GM13977 (cell line): Measurements from ENCODE around the gene THRB.
A peak's percentile ranks its signal among the peaks of the same experiment; 100 is the strongest.

Source experiments
- DNase-seq: peaks from one replicate; pipeline ENCODE4 v3.0.0; 2012; ENCODE audit warnings: low spot score
- CTCF ChIP-seq: IDR thresholded peaks from 2 replicates; pipeline ENCODE4 v1.5.1; 2012; ENCODE audit warnings: mild to moderate bottlenecking, control low read depth; ENCODE audit not compliant: insufficient read depth; ENCODE audit errors: extremely low read depth, missing control alignments
- in situ Hi-C: fragments of 300-500 bp; cut with MboI; formaldehyde crosslinking; loops from one replicate; pipeline ENCODE4 v1.12.0; 2022; ENCODE audit warnings: low sequenced_read_pairs, low pct_unique_long_range_greater_than_20kb, mixed read lengths, inconsistent platforms; ENCODE audit not compliant: unreplicated experiment

The THRB gene

DNA sequence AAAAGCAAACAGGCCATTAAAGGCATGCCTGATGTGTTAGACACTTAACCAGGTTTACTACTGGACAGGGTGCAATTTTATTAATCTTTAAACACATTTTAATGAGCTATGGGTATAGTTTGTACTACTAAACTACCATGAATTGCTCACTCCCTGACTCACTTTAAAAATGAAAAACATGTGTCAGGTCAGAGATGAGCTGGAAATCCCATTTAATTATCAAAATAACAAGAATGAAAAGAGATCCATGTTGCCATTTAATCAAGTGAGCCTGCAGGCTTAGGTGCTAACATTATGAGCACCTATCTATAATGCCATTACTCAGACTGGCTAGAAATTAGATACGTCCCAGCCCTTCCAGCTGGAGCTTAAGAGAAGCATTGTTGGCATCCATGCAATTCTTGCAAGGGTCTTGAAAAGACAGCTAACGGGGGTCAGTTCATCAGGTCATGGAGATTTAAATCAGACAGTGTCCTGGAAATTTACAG is 224.4 kb downstream of the THRB start:
- no peak for TF ChIP-seq CTCF
- no peak for DNase-seq
- in situ Hi-C loops: no loop called here

- peak; percentile 52 for DNase-seq
- in situ Hi-C loops: no loop called here
- TF ChIP-seq CTCF: peak; percentile 59
Measured at GRCh38 chr3:24264748-24265158, 229.9 kb downstream of the THRB start.

- no peak for TF ChIP-seq CTCF
- no peak for DNase-seq
- in situ Hi-C loops: no loop called here
Measured at GRCh38 chr3:24264011-24264410, 230.6 kb downstream of the THRB start.

GRCh38 chr3:24263069-24263668 is 231.5 kb downstream of the THRB start:
- no peak for TF ChIP-seq CTCF
- in situ Hi-C loops: no loop called here
- DNase-seq: no peak

DNA sequence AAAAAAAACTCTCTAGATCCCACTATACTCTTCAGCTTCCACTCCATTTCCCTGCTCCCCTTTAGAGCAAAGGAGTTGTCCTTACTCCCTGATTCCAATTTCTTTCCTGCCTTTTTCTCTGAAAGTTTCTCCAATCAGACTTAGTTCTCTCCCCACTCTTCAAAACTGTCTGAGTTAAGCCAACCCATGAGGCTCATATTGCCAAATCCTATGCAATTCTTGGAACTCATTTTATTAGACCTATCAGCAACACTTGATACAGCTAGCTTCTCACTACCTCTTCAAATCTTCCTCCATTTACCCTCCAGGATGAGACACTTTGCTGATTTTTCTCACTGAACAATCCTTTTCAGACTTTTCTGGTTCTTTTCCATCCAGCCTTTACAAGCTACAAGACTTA is 233.1 kb downstream of the THRB start:
- in situ Hi-C loops: no loop called here
- TF ChIP-seq CTCF: no peak
- DNase-seq: no peak

DNA sequence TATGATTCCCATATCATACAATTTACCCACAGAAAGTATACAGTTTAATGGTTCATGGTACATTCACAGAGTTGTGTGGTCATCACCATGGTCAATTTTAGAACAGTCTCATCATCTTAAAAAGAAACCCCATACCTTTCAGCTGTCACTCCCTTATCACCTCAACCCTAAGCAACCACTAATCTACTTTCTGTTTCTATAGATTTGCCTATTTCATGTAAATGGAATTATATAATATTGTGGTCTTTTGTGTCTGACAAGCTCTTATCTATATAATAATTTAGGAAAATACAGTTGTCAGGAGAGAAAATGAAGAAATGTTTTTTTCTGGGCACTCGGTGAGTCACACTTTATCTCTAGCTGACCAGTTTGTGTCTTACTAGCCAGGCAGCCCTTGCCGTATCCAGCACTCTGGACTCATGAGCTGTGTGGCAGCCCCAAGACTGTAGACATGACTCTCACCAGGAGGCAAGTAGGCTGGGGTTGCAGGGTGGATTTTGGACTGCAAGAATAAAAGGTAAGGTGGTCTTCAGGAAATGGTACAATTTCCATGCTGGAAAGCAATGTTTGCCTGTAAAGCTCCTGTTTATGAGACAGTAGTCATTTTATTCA is 234.6 kb downstream of the THRB start:
- no peak for DNase-seq
- in situ Hi-C loops: no loop called here
- no peak for TF ChIP-seq CTCF
